ENCODE measurements around the gene C1QTNF12.

GRCh38 chr1:1245178-1245816, 1.2 kb downstream of the C1QTNF12 start:
- TF ChIP-seq EZH2 (IDR thresholded peaks at IDR 0.05), result no peak
- TF ChIP-seq POLR2AphosphoS5 (IDR thresholded peaks at IDR 0.05; ENCODE audit: borderline replicate concordance, low read depth, low read length), result no peak
